ENCODE data around the gene FAM221A.

Gene FAM221A

GRCh38 chr7:23700046-23700445 lies 20.0 kb downstream of the FAM221A start:
- DNase-seq (ENCODE audit: low read depth, low spot score) = no peak

- DNase-seq (ENCODE audit: low read depth, low spot score) = no peak
Measured at GRCh38 chr7:23709081-23709750, 29.2 kb downstream of the FAM221A start.

GRCh38 chr7:23710000-23710399 lies 30.0 kb downstream of the FAM221A start, which contains the start of gene STK31:
STK31 (plus strand) TSS chr7:23710219; CDS start chr7:23710286, 67 bp downstream.
- DNase-seq (ENCODE audit: low read depth, low spot score) = no peak

GRCh38 chr7:23712368-23713284 lies 32.6 kb downstream of the FAM221A start:
- no peak for DNase-seq (ENCODE audit: low read depth, low spot score)

- no peak for DNase-seq (ENCODE audit: low read depth, low spot score)
Measured at GRCh38 chr7:23713285-23714149, 33.5 kb downstream of the FAM221A start.

GRCh38 chr7:23714150-23714464 lies 34.1 kb downstream of the FAM221A start:
- DNase-seq (ENCODE audit: low read depth, low spot score) = no peak

GRCh38 chr7:23714579-23714978 lies 34.6 kb downstream of the FAM221A start:
- DNase-seq (ENCODE audit: low read depth, low spot score) = no peak

GRCh38 chr7:23715099-23715498 lies 35.1 kb downstream of the FAM221A start:
- DNase-seq (ENCODE audit: low read depth, low spot score) = no peak

GRCh38 chr7:23717788-23718187 lies 37.8 kb downstream of the FAM221A start:
- DNase-seq (ENCODE audit: low read depth, low spot score) = no peak

GRCh38 chr7:23721456-23721855 lies 41.5 kb downstream of the FAM221A start:
- DNase-seq (ENCODE audit: low read depth, low spot score) = no peak

GRCh38 chr7:23722587-23723216 lies 42.7 kb downstream of the FAM221A start:
- peak; percentile 49 for DNase-seq (ENCODE audit: low read depth, low spot score)

- peak; percentile 73 for DNase-seq (ENCODE audit: low read depth, low spot score)
Measured at GRCh38 chr7:23724113-23724512, 44.1 kb downstream of the FAM221A start.

- DNase-seq (ENCODE audit: low read depth, low spot score) = no peak
Measured at GRCh38 chr7:23742051-23742450, 62.1 kb downstream of the FAM221A start.

- DNase-seq (ENCODE audit: low read depth, low spot score) = no peak
Measured at GRCh38 chr7:23743226-23743625, 63.2 kb downstream of the FAM221A start.

- DNase-seq (ENCODE audit: low read depth, low spot score) = no peak
Measured at GRCh38 chr7:23746629-23747028, 66.6 kb downstream of the FAM221A start.

GRCh38 chr7:23751852-23752251 lies 71.9 kb downstream of the FAM221A start:
- DNase-seq (ENCODE audit: low read depth, low spot score) = no peak

Data from ELF-1 (cell line).